ENCODE data around the gene RNF144B. TPM values are rescaled to one million over a fixed set of nuclear protein-coding genes. Genes with fewer than 3 reads are reported as not detected.

Gene RNF144B
- total and polyA plus RNA-seq, 2 donors (not counting 1 experiment from before 2014, with no cell fraction given), result 3.0 to 17.0 TPM

DNA sequence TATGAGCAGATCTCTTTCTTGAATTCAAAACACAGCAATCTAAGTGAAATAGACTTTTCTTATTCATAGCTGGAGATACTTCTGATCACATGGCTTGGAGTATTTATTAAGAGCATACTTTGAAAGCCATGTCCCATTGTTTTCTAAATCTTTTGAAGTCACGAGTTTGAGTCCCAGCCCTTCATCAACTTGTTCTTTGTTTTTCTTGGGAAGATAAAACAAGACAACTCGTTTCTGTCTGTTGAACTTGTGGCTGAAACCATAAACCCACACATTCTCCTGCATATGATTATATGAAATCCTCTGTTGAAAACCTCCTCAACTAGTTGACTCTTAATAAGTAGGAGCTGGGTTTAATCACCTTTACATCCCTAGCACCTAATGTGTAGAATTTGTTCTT, 3.3 kb downstream of the RNF144B start:
- ChIA-PET POLR2A (no interaction called here), CTCF (interaction anchor here (2.6 kb wide), 1 partner anchor 112 kb away, joined by 9 read pairs; no protein-coding TSS in a partner anchor)
- peak overlapping the region in 1 of 5 experiments; percentile 100 for H3K4me3 ChIP-seq (ENCODE audit: control extremely low read depth in 1 of 5, extremely low read depth in 1 of 5, insufficient read depth in 1 of 5, low read depth in 2 of 5, low read length in 4 of 5)
- H2AFZ ChIP-seq (ENCODE audit: insufficient read depth, low read depth, low read length, poor library complexity, severe bottlenecking), result no peak overlapping the region
- no peaks in the 10 kb centered on the region for H3K27me3 Mint-ChIP-seq
- H4K20me1 ChIP-seq (ENCODE audit: control insufficient read depth, insufficient read depth, low read length, poor library complexity, severe bottlenecking), result no peaks in the 10 kb centered on the region
- H3K4me2 ChIP-seq (replicated peaks; ENCODE audit: low read depth, low read length, poor library complexity, severe bottlenecking), result peak overlapping the region; percentile 25
- peaks cover 78% of the 10 kb centered on the region for H3K79me2 ChIP-seq (ENCODE audit: control insufficient read depth, insufficient read depth, low read length)
- H3K27ac ChIP-seq (ENCODE audit: low read length in 2 of 2), result no peak overlapping the region
- no CpG with 5 or more reads among the region's 2 CpGs for WGBS (ENCODE audit: insufficient coverage)
- H3K27me3 ChIP-seq (replicated peaks in 1 of 4; ENCODE audit: control extremely low read depth in 1 of 4, control insufficient read depth in 3 of 4, insufficient read depth in 4 of 4, low read length in 3 of 4), result no peaks in the 10 kb centered on the region
- intact Hi-C loops (cut with micrococcal nuclease), result no loop called here
- no peak overlapping the region for H3K9ac ChIP-seq (ENCODE audit: low read length)
- H3K27ac Mint-ChIP-seq, result no peak overlapping the region
- H3K36me3 ChIP-seq (replicated peaks in 1 of 2; ENCODE audit: control extremely low read depth in 1 of 2, control insufficient read depth in 1 of 2, extremely low read depth in 1 of 2, insufficient read depth in 2 of 2, low read length in 1 of 2), result no peaks in the 10 kb centered on the region
- TF ChIP-seq, protein P1, sequence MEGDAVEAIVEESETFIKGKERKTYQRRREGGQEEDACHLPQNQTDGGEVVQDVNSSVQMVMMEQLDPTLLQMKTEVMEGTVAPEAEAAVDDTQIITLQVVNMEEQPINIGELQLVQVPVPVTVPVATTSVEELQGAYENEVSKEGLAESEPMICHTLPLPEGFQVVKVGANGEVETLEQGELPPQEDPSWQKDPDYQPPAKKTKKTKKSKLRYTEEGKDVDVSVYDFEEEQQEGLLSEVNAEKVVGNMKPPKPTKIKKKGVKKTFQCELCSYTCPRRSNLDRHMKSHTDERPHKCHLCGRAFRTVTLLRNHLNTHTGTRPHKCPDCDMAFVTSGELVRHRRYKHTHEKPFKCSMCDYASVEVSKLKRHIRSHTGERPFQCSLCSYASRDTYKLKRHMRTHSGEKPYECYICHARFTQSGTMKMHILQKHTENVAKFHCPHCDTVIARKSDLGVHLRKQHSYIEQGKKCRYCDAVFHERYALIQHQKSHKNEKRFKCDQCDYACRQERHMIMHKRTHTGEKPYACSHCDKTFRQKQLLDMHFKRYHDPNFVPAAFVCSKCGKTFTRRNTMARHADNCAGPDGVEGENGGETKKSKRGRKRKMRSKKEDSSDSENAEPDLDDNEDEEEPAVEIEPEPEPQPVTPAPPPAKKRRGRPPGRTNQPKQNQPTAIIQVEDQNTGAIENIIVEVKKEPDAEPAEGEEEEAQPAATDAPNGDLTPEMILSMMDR (IDR thresholded peaks at IDR 0.05), result no peak
- TF ChIP-seq EZH2 (IDR thresholded peaks at IDR 0.05; ENCODE audit: borderline replicate concordance, insufficient read depth, low read depth, low read length, poor library complexity, severe bottlenecking), result no peak
- no peaks in the 10 kb centered on the region for H3K9me3 ChIP-seq (ENCODE audit: control extremely low read depth in 1 of 3, control insufficient read depth in 2 of 3, insufficient read depth in 1 of 3, low read length in 2 of 3)
- no peak for ATAC-seq (ENCODE audit: low read depth)
- peaks cover 37 to 45% of the 10 kb centered on the region in 2 donors for H3K4me1 ChIP-seq (ENCODE audit: control insufficient read depth in 2 of 2, insufficient read depth in 2 of 2, low read length in 2 of 2)
- peak overlapping the region; percentile 99 for H3K4me3 Mint-ChIP-seq
- DNase-seq, result no peak
- H3K4me1 Mint-ChIP-seq, result peaks cover 71% of the 10 kb centered on the region
- H3K9me3 Mint-ChIP-seq (ENCODE audit: insufficient read depth), result no peaks in the 10 kb centered on the region

DNA sequence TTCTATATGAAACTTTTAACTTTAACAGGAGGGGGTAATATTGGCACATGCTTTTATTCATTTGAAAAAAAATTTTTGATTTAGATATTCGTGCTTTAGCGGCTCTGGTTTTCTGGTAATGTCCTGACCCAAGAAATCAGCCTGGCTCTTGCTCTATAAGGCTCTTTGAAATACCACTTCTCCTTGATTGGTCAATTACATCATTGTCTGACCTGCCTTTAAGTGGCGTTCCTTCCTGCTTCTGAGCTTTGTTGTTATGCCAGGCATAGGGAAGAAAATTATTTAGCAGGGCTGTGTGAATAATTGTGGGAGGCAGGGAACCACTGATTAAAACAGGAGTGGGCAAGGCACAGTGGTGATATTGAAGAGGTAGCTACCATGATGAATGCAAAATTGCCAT, 3.9 kb downstream of the RNF144B start:
- no peak for ATAC-seq (ENCODE audit: low read depth)

More for the DNA sequence above, 3.9 kb downstream of the RNF144B start:
- peaks cover 82% of the 10 kb centered on the region for H3K79me2 ChIP-seq (ENCODE audit: control insufficient read depth, insufficient read depth, low read length)
- TF ChIP-seq, protein P1 (IDR thresholded peaks at IDR 0.05), result no peak
- TF ChIP-seq EZH2 (IDR thresholded peaks at IDR 0.05; ENCODE audit: borderline replicate concordance, insufficient read depth, low read depth, low read length, poor library complexity, severe bottlenecking), result no peak
- no peak overlapping the region for H3K27ac ChIP-seq (ENCODE audit: low read length in 2 of 2)
- 90% methylated on average over 2 of the region's 3 CpGs for WGBS (ENCODE audit: insufficient coverage)
- no peaks in the 10 kb centered on the region for H3K36me3 ChIP-seq (replicated peaks in 1 of 2; ENCODE audit: control extremely low read depth in 1 of 2, control insufficient read depth in 1 of 2, extremely low read depth in 1 of 2, insufficient read depth in 2 of 2, low read length in 1 of 2)
- no peaks in the 10 kb centered on the region for H3K9me3 Mint-ChIP-seq (ENCODE audit: insufficient read depth)
- no peaks in the 10 kb centered on the region for H3K27me3 Mint-ChIP-seq
- H3K4me2 ChIP-seq (replicated peaks; ENCODE audit: low read depth, low read length, poor library complexity, severe bottlenecking), result peak overlapping the region; percentile 25
- no peak overlapping the region for H3K4me3 ChIP-seq (ENCODE audit: control extremely low read depth in 1 of 5, extremely low read depth in 1 of 5, insufficient read depth in 1 of 5, low read depth in 2 of 5, low read length in 4 of 5)
- intact Hi-C loops (cut with micrococcal nuclease), result no loop called here
- POLR2A ChIA-PET, result no interaction called here
- H4K20me1 ChIP-seq (ENCODE audit: control insufficient read depth, insufficient read depth, low read length, poor library complexity, severe bottlenecking), result no peaks in the 10 kb centered on the region
- no peak for DNase-seq
- H3K27ac Mint-ChIP-seq, result peak overlapping the region; percentile 41
- H3K9me3 ChIP-seq (ENCODE audit: control extremely low read depth in 1 of 3, control insufficient read depth in 2 of 3, insufficient read depth in 1 of 3, low read length in 2 of 3), result no peaks in the 10 kb centered on the region
- CTCF ChIA-PET, result interaction anchor here (1.0 to 2.6 kb wide), 2 partner anchors 10 to 112 kb away, joined by 4 to 9 read pairs; no protein-coding TSS in a partner anchor
- peaks cover 71% of the 10 kb centered on the region for H3K4me1 Mint-ChIP-seq
- H3K9ac ChIP-seq (ENCODE audit: low read length), result no peak overlapping the region
- no peaks in the 10 kb centered on the region for H3K27me3 ChIP-seq (replicated peaks in 1 of 4; ENCODE audit: control extremely low read depth in 1 of 4, control insufficient read depth in 3 of 4, insufficient read depth in 4 of 4, low read length in 3 of 4)
- H3K4me1 ChIP-seq (ENCODE audit: control insufficient read depth in 2 of 2, insufficient read depth in 2 of 2, low read length in 2 of 2), result peaks cover 37 to 45% of the 10 kb centered on the region in 2 donors
- H3K4me3 Mint-ChIP-seq, result peak overlapping the region; percentile 37
- H2AFZ ChIP-seq (ENCODE audit: insufficient read depth, low read depth, low read length, poor library complexity, severe bottlenecking), result no peak overlapping the region
